Thyroid gland (tissue), 4 donors: ENCODE data around the gene SLC5A9.

Experiments used
- POLR2A ChIP-seq, 2 donors: fragments of 450-650 bp; IDR thresholded peaks; one replicate each; pipeline ENCODE4 v1.6.1; 2017; ENCODE audit warnings: antibody characterized with exemption in 2 of 2, mild to moderate bottlenecking in 2 of 2, moderate library complexity in 1 of 2
- TF ChIP-seq, protein P1 (sequence below), 6 experiments: fragments of 200-600 bp in 3 of 6; fragments of 450-650 bp in 3 of 6; sonication (generic) in 3 of 6; IDR thresholded peaks; one replicate each; pipeline ENCODE4 v1.5.1; 2016 to 2019; ENCODE audit warnings: antibody characterized with exemption in 6 of 6, mild to moderate bottlenecking in 2 of 6, inconsistent platforms in 1 of 6, moderate library complexity in 1 of 6

DNA sequence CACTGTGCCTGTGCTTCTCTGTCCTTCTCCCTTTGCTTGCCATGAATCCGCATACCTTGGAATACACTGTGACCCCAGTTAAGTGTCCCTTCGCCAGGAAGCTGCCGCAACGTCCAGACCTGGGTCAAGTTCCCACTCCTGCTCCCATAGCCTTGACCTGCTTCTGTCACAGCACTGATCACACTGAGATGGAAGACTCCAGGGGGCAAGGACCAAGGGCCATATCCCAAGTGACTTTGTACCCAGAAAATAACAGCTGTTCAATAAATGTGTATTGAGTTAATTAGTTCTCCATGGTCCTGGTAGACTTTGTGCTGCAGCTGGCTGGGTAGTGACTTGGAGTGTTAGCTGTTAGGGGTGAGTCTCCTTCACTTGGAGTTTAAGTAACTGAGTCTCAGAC lies 25.8 kb downstream of the SLC5A9 start:
- TF ChIP-seq, protein P1, sequence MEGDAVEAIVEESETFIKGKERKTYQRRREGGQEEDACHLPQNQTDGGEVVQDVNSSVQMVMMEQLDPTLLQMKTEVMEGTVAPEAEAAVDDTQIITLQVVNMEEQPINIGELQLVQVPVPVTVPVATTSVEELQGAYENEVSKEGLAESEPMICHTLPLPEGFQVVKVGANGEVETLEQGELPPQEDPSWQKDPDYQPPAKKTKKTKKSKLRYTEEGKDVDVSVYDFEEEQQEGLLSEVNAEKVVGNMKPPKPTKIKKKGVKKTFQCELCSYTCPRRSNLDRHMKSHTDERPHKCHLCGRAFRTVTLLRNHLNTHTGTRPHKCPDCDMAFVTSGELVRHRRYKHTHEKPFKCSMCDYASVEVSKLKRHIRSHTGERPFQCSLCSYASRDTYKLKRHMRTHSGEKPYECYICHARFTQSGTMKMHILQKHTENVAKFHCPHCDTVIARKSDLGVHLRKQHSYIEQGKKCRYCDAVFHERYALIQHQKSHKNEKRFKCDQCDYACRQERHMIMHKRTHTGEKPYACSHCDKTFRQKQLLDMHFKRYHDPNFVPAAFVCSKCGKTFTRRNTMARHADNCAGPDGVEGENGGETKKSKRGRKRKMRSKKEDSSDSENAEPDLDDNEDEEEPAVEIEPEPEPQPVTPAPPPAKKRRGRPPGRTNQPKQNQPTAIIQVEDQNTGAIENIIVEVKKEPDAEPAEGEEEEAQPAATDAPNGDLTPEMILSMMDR (IDR thresholded peaks at IDR 0.05), result no peak
- TF ChIP-seq POLR2A (IDR thresholded peaks at IDR 0.05), result no peak
